GM19468 (cell line): ENCODE data around the gene DCBLD1.
"Not testable (repeated sequence)": the region's sequence is repeated elsewhere in the genome, so short reads cannot be mapped to it uniquely, and the experiment has no call there.

Experiments
- ATAC-seq: cut with Tn5 transposase; IDR thresholded peaks from one replicate; pipeline ENCODE4 v1.9.1; 2021; ENCODE audit warnings: mild to moderate bottlenecking, moderate library complexity, moderate number of reproducible peaks; ENCODE audit not compliant: unreplicated experiment; ENCODE audit errors: extremely low read depth

DCBLD1 gene

DNA sequence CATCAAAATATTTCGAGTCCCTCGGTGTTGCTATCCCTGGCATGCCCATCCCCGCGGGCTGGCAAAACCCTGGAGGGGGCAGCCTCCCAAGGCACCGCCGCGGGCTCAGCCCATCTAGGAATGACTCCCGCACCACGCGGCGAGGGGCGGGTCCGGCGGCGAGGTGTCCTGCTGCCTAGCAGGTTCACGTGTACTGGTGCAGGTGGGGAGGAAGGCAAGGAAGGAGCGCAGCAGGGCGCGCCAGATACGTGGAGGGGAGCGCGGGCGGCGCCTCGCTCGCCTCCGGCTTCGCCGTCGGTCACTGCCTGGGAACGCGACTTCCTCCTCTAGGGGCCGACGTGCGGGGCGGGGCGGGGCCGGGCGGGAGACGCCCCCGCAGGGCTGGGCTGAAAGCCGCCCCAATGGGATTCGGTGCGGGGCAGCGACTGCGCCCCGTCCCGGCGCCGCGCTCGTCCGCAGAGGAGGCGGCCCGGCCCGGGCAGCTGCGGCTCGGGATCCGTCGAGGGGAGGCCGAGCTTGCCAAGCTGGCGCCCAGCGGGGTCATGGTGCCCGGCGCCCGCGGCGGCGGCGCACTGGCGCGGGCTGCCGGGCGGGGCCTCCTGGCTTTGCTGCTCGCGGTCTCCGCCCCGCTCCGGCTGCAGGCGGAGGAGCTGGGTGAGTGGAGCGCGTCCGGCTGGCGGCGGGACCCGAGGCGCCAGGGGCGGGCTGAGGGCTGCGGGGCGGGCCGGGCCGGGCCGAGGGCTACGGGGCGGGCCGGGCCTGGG lies at the start of gene DCBLD1:
Gene DCBLD1, plus strand, starts transcription at position 435 of the 764 bp plus-strand sequence. Its CDS starts 108 bp downstream, at position 543.
- ATAC-seq = peak; percentile 82

DNA sequence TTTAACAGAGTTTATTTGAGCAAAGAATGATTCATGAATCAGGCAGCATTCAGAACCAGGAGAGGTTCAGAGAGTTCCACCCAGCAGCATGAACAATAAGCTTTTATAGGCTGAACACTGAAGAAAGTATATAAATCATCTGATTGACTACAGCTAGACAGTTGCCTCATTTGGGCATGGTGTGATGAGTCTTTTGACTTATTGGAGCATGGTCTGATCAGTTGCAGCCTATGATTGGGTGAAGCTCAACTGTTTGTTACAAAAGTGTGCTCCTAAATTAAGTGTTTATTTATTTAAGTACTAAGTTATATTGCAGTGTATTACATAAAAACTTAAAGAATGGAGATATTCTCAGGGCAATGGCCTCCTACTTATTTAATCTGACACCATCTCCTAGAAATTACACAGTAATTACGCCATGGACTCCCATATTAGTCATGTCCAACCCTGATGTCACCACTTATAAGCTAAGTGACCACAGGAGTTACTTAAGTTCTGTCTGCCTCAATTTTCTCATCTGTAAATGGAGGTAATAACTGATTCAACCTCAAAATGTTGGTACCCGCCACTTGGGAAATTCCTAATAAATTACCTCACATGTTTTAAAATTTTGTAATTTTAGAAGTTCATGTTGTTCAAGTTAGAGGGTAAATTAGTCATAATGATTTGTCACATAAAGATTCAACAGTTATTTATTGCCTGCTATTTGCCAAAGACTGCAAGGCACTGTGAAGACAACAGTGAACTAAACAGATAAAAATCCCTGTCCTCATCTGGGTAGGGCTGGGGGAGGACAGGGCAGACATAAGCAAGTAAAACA lies 41.6 kb upstream of the DCBLD1 start:
- ATAC-seq = no peak

DNA sequence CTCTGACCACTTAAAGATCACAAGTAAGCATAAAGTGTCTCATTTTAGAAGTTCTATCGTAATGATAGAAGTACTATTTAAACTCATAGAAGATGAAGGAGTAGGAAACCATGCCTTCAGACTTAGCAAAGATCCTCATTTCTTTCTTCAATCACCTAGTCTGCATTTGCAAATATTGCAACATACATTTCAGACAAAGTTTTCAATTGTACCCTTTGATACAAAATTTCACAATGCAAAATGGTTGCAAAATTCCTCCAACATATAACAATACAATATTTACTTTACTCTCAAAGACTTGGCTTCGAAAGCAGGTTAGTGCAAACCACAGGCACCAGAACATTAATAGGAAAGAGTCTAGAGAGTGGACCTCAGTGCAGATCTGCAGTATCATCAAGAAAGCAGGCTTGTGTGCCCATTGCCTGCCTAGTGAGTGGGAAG lies 40.6 kb upstream of the DCBLD1 start:
- ATAC-seq = no peak

DNA sequence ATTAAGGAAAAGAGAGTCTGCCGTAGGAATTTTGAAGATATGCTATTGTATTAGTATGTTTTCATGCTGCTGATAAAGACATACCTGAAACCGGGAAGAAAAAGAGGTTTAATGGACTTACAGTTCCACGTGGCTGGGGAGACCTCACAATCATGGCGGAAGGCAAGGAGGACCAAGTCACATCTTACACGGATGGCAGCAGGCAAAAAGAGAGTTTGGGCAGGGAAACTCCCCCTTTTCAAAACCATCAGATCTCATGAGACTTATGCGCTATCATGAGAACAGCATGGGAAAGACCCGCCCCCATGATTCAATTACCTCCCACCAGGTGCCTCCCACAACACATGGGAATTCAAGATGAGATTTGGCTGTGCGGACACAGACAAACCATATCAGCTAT lies 40.2 kb upstream of the DCBLD1 start:
- ATAC-seq = not testable (repeated sequence)

DNA sequence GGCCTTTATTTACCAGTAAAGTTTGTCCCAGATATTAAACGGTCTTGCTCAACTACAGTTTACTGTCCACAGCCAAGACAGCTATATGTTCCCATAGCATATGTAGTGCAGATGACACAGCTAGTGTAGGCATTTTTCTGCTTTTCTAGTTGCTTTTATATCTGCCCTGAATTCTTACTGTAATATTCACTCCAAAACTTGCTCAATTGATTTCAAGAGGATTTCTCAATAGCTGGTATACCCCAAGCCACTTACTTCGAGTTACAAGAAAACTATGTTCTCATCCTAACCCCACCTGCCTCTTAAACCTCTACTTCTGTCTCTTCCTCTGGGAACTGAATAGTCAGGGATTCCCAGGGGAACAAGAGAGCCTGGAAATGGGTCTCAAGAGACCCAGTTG lies 37.9 kb upstream of the DCBLD1 start:
- ATAC-seq = no peak

DNA sequence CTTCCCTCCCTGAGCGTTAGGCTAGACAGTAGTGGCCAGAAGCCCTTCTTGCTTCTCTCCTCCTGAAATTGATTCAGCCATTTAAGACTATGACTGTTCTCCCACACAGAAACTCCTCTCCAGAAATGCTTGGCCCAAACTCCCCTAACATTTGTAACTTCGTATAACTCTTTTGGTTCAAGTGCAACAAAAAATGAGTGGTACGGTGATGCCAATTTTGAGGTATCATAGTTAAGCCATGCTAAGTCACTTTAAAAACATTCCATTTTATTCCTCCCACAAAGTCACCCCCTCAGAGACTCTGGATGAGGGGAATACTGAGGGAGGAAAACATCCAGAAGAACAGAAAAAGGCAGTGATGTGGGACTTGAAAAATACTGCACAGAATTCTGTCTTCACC lies 35.6 kb upstream of the DCBLD1 start:
- no peak for ATAC-seq

DNA sequence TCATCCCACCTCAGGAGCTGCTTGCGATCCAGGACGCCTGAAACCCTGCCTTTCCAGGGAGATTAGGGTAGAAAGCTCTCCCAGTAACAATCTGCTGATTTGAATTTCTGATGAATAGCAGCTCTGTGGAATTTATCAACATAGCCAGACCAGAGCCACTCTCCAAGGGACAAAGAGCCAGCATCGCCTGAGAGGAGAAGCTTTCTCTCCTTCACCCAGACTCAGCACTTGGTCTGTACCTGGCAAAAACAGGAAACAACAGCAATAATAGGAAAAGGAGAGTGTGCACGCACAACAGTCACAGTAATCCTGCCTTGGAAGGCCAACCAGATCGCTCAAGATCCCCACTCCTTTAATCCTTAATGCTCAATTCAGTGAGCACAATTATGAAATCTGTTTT lies 34.5 kb upstream of the DCBLD1 start:
- ATAC-seq = no peak

DNA sequence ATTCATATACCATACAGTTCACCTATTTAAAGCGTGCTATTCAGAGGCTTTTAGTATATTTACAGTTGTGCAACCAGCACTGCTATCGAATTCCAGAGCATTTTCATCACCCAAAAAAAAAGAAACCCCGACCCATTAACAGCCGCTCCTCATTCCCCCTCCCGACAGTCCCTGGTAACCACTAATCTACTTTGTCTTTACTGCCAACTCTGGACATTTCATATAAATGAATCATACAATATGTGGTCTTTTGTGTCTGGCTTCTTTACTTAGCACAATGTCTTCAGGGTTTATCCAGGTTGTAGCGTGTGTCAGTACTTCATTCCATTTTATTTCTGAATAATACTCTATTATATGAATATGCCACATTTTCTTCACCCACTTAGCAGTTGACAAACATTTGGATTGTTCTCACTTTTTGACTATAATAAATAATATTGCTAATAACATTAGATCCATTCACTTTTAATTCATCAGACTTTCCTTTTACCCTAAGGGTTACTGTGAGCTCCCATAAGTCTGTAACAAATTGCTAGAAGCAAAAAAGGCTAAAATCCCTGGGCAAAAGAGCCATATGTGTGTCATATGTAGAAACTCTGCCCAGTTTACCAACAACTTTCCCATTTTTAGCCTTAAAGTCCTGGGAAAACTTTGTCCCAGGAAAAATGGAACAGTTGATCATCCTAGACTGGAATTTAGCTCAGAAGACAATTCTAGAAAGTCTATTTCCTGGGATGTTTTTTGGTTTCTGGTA lies 33.6 kb upstream of the DCBLD1 start:
- no peak for ATAC-seq

DNA sequence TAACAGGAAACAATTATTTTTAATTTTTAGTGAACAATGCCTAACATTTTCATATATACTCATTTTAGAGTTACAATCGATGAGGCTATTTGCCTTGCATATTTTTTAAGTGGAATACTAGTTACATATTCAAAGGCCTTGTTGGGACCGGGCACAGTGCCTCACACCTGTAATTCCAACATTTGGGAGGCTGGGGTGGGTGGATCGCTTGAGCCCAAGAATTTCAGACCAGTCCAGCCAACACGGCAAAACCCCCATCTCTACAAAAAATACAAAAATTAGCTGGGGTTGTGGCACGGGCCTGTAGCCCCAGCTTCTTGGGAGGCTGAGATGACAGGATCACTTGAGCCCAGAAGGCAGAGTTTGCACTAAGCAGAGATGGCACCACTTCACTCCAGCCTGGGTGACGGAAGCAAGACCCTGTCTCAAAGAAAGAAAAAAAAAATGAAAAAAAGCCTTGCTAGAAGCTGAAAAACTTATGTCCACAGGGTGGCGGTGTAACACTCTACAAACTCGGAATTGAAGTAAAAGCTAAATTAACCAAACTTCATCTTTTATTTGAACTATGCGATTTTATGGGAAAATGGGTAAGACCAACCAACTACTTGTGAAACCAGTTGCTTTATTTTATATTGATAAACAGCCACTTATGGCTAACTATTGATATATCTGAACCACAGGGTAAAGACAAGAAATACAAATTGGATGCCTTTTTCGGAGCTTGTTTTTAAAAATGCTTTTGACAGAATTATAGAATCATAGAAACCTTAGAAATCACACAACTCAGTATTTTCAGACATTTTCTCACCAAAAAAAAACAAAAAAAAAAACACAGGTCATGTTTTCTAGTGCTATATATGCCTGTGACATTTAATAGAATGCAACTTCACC lies 32.7 kb upstream of the DCBLD1 start:
- ATAC-seq = no peak

DNA sequence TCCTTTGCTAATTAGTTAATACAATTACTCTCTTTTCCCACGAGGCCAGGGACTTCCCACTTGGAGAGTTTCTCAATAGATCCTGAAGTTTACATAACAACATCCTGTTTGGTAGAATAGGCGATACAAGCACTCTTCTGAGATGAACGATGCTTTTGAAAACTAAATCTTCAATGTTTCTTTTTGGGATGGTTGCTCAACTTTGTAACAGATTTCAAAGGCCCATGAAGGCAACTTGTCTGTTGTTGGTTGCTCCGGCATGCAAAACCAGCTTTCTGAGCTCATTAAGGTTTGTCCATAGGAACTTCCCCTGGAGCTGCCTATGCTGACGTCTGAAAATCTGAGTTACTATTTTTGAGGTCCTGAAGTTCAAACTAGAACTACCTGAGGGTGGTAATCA lies 30.8 kb upstream of the DCBLD1 start:
- ATAC-seq = no peak

DNA sequence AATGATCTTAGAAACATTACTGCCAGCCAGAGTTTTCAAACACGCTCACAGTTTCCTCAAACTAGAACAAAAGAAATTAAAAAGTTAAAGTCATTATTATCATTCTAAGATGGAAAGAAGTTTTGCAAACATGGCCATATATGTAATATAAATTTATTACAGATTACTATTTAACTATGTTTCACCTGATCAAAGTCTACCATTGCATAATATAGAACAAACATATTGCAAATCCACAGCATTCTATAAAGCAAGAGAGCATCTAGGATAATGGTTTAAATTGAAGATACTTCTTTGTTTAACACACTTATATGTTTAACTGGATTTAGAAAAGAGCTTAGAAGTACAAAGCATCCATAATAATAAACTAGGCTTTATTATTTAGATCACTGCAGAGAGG lies 26.2 kb upstream of the DCBLD1 start:
- ATAC-seq = no peak

DNA sequence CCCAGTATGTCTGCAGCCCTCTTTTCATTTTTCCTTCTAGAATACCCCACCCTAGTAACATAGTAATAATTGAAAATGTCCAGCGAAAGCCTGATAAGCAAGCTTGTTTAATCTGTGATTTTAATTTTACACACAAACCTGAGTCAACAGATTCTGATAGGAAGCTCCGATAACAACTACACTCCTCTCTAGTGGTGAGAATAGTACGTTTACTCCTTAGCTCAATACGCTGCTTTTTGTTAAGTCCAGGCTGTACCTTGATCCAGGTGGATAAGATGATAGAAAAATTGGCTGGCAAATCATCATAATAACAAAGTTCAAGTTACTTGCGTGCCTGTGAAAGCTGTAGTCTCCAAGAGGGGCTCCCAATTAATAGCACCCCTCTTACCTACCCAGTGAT lies 25.5 kb upstream of the DCBLD1 start:
- ATAC-seq = no peak

DNA sequence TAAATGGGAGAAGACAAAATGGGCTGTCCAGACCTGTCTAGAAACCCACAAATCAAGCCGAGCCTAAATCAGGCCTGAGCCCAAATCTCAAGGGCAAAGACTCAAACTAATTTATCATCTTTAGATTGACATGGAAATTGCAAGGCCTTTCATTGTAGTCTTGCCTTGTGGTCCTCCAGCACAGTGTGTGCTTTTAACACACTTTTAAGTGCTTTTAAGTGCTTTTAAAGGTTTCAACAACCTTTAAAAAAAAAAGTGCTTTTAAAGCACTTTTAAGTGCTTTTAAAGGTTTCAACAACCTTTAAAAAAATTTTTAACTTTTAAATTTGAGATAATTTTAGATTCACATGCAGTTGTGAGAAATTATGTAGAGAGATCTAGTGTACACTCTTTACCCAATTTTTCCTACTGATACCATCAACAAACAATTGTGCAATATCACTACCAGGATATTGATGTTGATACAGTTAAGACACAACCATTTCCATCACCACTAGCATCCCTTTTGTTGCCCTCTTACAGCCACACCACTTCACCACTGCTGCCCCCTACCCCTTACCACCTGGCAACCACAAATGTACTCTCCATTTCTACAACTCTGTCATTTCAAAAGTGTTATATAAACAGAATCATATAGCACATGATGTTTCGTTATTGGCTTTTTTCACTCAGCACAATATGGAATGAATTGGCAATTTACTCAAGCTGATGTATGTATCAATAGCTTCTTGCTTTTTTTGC lies 23.1 kb upstream of the DCBLD1 start:
- ATAC-seq = no peak

DNA sequence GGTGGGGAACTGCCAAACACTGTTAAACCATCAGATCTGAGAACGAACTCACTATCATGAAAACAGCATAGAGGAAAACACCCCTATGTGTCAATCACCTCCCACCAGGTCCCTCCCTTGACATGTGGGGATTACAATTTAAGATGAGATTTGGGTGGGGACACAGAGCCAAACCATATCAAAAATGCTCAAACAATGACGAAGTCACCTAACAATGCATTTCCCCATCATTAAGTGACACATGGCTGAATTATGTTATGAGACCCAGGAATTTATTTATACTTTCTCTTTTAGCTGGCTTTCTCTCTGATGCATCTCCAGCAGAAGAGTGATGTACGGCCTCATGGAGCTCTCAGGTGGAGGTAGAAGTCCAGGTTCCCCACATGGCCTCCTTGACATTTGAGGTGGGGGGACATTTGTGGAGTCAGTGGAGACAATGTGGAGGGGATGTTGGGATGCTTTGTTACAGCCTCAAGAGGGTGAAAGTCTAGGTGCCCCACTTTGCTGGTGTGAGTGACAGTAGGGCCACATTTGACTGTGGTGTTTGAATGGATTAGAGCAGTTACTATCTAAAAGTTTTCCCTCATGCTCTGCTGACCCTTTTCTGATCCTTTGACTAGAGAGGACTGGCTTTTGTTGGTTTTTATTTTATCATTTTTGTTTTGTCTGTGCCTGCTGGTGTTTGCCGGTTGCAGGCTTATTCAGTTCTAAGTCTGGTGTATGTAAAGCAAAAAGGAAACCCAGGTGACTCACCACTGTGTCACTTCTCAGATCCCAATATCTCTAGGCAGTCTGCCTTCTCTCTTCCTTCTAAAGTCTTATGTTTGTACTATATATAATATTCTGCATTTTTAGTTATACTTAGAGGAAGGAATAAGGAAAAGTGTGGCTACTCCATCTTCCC lies 18.5 kb upstream of the DCBLD1 start:
- ATAC-seq = no peak

DNA sequence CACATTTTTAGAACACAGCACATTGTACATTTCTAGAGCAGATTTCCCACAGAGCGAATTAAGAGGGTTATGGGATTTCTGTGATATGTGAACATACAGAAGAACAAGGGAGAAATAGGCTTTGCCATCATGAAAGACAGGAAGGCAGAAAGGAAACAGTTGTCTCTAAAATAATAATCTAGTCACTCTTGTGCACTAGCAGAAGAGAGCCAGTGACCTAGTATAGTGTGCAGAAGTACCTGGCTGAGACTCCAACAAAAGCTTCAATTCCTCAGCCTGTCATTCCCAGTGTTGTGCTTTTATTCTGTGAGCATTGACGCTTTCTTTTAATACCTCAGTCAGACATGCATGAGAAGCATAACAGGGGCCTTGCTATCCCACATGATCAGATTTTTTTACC lies 17.8 kb upstream of the DCBLD1 start:
- ATAC-seq = no peak

DNA sequence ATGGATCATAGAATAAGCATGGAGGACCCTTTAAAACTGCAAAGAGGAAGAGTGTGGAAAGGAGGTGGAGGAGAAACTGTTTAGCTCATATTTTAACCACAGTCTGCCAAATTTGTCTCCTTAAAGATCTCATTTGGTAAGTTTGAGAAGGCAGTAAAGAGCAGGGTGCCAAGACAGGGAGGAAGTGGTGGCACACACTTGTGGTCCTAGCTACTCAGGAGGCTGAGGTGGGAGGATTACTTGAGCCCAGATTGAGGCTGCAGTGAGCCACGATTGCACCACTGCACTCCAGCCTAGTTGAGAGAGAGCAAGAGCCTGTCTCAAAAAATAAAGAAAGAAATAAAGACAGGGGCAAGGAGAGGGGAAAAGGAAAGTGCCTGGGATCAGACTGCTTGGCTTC lies 16.8 kb upstream of the DCBLD1 start:
- no peak for ATAC-seq

DNA sequence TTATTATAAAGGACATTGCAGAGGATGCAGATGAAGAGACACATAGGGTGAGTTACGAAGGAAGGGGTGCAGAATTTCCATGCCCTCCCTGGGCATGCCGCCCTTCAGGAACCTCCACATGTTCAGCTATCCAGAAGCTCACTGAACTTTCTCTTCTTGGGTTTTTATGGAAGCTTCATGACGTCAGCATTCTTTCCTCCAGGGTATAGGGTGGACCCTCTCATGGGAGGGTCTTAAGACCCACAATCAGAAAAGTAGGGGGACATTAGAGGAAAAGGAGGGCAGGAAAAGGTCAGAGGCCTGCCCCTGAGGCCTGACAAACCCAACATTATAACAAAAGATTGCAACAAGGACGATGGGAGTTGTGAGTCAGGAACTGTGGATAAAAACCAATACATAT lies 14.6 kb upstream of the DCBLD1 start:
- no peak for ATAC-seq

DNA sequence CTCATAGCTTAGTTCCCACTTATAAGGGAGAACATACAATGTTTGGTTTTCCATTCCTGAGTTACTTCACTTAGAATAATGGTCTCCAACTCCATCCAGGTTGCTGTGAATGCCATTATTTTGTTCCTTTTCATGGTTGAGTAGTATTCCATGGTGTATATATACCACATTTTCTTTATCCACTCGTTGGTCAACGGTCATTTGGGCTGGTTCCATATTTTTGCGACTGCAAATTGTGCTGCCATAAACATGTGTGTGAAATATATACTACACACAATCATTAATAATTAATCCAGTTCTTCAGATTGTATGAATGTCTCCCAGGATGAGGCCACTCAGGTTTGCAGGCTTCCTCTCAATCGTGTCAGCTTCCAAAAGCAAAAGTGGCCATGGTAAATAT lies 13.9 kb upstream of the DCBLD1 start:
- not testable (repeated sequence) for ATAC-seq
